Stimulated activated CD4-positive, alpha-beta T cell treated with anti-CD3 and anti-CD28 coated beads, Interleukin-1b, Interleukin-23, amount 100 ng/mL, for 48 hours (primary cell): Measurements from ENCODE around the gene RIC8A.

Source experiments
- DNase-seq: peaks from one replicate; pipeline ENCODE4 v3.0.0-alpha.2; 2020

RIC8A gene

DNA sequence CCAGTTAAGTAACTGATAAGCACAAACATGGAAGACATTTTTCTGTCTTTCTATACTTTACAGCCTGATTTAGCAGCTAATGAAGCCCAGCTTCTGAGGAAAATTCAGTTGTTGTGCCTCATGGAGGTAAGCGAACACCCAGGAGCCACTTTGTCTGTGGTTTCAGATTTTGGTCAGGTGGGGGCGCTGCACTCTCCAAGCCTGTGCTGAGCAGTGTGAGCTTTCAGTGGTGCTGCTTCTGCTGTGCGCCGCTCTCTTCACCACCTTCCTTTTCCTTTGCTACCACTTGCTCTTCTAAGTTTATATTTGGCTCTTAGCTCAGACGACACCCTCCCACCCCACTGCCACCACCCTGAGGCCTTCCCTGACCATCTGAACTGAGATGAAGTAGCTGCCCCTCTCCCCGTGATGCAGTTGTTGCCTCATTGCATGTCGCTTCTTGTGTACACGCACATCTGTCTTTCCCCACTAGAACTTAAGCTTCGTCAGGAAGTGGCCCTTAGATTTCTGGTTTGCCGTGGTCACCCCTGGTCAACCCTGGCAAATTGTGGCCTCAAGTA lies 43.3 kb downstream of the RIC8A start:
- DNase-seq, result peak; percentile 78

DNA sequence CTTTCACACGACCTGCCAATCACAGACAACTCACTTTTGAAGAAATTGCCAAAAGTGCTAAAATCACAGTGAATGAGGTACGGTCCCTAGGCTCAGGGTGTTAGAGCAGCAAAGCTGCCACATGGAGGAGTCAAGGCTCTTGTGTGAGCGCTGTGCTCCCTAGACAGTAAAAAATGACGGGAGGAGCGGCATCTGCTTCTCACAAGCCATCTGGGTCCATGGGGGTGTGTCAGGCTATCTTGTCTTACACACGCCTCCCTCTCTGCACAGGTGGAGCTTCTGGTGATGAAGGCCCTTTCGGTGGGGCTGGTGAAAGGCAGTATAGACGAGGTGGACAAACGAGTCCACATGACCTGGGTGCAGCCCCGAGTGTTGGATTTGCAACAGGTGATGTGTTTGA lies 44.0 kb downstream of the RIC8A start:
- no peak for DNase-seq

DNA sequence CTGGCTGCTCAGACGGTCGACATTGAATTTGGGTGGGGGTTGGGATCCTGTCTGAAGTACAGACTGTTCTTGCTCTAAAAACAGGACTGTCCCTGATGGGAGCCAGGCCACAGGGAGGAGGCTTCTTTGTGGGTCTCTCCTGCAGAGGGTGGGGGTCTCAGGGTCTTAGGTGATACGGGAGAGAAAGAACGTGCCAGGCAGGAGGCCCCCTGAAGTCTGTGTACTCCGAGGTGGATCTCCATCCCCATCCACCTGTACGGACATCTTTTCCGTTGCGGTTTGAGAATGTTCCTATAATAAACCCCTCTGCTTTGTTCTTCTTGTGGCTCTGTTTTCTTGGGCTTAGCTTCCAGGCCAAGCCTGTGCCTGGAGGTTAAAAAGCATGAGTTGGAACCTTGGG lies 45.2 kb downstream of the RIC8A start:
- DNase-seq, result no peak

DNA sequence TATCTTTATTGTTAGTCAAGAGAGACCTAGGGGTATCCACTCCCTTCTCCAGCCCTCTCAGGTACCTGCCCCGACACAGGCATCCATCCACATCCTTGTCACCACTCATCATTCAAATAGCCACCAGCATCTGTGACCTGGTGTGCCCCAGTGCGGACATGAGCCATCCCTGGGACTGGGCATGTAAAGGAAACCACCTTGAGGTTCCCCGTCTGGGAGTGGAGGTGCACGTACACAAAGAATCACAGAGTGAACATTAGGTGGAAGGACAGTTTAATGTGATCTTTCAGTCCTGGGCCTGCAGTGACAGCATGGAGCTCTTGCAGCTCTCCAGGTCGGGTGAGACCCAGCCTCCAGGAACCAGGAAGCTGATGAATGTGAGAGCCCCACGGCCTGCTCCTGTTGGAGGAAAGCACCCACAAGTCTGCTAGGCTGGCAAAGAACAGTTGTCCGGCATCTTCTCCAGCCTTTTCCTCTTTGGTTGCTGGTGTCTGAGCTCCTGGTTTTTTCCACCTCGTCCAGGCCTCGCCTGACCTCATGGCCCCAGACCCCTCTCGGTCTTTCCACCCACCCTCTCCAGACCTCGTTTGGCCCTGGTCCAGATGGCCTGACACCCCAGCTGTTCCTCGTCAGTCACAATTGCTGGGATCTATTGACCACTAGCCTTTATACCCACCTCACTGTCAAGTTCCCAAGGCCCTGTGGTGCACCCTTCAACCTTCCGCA lies 45.8 kb downstream of the RIC8A start:
- no peak for DNase-seq

DNA sequence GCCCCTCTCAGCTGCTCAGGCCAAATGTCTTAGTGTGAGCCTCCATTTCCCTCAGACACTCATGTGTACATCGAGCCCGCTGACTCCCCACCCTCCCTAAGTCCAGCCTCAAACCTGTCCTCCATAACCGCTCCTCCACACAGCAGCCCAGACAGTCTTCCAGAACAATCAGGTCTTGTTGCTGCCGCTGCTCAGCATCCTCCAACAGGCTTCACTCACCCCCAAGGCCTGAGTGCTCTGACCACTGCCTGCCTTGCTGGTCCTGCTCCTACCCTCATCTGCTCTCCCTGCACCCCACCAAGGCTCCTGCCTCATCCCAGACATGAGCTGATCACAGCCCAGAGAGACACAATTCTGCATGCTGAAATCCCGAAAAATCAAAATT lies 46.4 kb downstream of the RIC8A start:
- DNase-seq, result no peak

DNA sequence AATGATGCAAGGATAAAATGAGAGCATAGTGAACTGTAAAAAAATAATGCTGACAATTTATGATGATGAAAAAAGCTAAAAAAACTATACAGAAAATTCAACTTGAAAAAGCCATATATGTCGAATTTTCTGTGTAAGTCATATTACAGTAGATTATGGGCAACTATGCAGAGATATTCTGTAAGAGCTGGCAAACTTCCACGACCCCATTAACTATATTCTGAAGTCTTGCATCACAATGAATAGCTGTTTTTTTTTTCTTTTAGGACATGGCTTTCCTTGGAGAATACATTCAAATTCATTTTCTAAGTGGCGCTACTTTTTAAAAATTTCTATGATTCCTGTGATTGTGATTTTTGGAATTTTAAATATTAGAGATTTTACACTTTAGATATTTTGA lies 47.7 kb downstream of the RIC8A start:
- no peak for DNase-seq

DNA sequence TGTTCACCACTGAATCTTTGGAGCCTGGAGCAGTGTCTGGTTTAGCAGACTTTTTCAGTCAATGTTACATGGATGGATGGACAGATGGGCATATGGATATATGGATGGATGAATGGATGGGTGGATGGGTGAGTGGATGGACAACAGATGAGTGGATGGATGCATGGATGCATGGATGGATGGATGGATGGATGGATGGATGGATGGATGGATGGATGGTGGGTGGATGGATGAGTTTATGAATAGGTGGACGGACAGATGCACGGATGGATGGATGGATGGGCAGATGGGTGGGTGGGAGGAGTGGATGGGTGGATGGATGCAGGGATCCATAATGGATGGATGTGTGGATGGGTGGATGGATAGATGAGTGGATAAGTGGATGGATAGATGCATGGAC lies 48.3 kb downstream of the RIC8A start:
- DNase-seq, result no peak

DNA sequence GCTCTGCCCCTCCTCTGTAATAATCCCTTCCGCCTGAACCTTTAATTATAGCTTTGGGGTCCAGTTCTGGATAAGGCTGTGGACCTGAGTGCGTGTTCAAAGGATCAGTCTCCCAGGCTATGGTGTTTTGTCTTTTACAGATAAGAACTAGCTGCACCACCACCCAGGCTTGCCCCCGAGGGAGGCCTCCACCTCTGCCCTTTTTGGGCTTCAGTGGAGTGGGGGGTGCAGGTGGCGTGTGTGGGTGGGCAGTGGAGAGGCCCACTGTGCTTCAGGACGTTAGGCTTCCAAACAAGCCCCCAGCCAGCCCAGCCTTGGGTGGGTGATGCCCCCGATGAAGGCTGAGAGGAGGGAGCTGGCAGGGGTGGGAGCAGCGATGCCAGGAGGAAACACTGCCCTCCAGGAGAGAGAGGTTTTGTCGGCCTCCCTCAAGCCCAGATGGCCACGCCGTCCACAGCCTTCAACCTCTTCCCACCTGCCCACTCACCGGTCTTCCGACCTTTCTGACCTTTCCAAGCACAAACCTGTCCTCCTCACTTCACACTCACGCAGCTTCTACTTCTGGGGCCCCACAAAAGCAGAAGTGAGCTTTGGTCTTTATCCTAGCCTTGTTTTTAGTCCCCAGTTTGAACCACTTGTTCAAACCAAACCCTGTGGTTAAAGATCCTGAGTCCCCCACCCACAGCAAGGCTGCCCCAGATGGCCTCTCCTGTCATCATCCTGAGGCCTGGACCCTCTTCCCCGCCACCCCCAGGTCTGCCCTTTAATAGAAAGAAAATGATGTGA lies 49.6 kb downstream of the RIC8A start:
- DNase-seq, result no peak

DNA sequence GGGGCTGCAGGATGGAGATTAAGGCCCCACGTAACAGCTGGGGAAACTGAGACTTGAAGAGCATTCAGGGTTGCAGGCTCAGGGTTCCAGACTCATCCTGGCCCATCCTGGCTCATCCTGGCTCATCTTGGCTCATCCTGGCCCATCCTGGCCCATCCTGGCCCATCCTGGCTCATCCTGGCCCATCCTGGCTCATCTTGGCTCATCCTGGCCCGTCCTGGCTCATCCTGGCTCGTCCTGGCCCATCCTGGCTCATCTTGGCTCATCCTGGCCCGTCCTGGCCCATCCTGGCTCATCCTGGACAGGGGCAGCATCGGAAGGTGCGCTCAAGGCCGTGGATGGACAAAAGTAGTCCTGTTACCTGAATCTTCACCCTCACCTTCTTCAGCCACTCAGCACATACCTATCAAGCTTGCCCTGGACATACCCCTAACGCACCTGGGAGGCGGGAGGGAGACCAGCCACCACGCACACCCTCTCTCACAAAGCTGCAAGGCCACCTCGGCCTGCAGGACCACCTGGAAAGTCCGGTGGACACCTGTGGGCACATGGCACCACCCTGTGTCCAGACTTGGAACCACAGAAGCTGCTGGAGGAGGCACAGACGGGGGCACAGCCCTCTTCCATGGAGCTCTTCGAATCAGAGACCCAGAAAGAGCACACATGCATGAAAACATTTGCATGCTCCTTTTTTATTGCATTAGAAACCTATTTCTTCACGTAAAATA lies 50.4 kb downstream of the RIC8A start:
- DNase-seq, result no peak

DNA sequence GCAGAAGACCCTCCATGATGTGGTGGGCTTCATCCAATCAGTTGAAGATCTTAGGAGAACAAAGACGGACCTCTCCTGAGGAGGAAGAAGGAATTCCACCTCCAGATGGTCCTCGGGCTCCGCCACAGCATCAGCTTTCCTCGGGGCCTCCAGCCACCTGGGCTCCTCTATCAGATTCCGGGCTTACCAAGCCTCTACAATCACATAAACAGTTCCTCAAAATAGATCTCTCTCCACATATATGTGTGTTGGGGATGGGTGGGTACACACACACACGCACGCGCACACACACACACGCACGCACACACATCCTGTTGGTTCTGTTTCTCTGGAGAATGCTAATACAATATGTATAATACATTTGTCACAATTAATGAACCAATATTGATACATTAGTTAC lies 51.9 kb downstream of the RIC8A start:
- DNase-seq, result no peak

DNA sequence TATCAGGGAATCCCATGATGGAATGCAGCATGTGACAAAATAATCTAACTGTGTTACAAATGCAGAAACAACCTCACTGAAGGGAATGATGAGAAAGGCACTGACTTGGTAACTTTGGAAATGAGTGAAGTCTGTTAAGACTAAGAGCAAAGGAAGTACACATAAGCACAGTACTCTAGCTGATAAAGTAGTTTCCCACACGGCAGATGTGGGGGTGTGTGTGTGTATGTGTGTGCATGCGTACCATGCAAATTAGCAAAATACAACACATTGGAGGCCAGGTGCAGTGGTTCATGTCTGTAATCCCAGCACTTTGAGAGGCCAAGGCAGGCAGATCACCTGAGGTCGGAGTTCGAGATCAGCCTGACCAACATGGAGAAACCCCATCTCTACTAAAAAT lies 54.1 kb downstream of the RIC8A start:
- no peak for DNase-seq
